ENCODE measurements around the gene MYOM3.

- TF ChIP-seq, protein P1, sequence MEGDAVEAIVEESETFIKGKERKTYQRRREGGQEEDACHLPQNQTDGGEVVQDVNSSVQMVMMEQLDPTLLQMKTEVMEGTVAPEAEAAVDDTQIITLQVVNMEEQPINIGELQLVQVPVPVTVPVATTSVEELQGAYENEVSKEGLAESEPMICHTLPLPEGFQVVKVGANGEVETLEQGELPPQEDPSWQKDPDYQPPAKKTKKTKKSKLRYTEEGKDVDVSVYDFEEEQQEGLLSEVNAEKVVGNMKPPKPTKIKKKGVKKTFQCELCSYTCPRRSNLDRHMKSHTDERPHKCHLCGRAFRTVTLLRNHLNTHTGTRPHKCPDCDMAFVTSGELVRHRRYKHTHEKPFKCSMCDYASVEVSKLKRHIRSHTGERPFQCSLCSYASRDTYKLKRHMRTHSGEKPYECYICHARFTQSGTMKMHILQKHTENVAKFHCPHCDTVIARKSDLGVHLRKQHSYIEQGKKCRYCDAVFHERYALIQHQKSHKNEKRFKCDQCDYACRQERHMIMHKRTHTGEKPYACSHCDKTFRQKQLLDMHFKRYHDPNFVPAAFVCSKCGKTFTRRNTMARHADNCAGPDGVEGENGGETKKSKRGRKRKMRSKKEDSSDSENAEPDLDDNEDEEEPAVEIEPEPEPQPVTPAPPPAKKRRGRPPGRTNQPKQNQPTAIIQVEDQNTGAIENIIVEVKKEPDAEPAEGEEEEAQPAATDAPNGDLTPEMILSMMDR (IDR thresholded peaks at IDR 0.05; ENCODE audit: low read length), result no peak
- TF ChIP-seq EZH2 (IDR thresholded peaks at IDR 0.05; ENCODE audit: borderline replicate concordance, low read length), result no peak
Measured at GRCh38 chr1:24021403-24022266, 90.3 kb downstream of the MYOM3 start.

Data from OCI-LY1 (cell line).